Astrocyte of the spinal cord (primary cell): ENCODE data around the gene RAB11B.
"Not testable (repeated sequence)": the region's sequence is repeated elsewhere in the genome, so short reads cannot be mapped to it uniquely, and the experiment has no call there.

ENCODE experiments used
- DNase-seq: peaks from one replicate; pipeline ENCODE4 v3.0.0; 2011; ENCODE audit warnings: low read depth, low spot score
- H3K4me3 ChIP-seq: 2 replicates; pipeline ENCODE4 v1.5.1; 2011; ENCODE audit warnings: low read depth, mild to moderate bottlenecking, low read length, moderate library complexity
- CTCF ChIP-seq: IDR thresholded peaks from 2 replicates; pipeline ENCODE4 v1.5.1; 2012; ENCODE audit warnings: low read depth, mild to moderate bottlenecking, low read length, inconsistent platforms
- in situ Hi-C: cut with HindIII; loops from 2 replicates; pipeline ENCODE4 v1.10.0; 2017; ENCODE audit warnings: low sequenced_read_pairs

Gene RAB11B

GRCh38 chr19:8389891-8390616, at the start of gene RAB11B:
TSS of gene RAB11B (plus strand) at chr19:8390360. CDS start at chr19:8390417, 57 bp downstream.
- no peak for TF ChIP-seq CTCF
- H3K4me3 ChIP-seq = peak within 1 kb of the TSS; percentile 68
- in situ Hi-C loops = no loop called here
- DNase-seq = peak; percentile 100

GRCh38 chr19:8341504-8341903, 48.7 kb upstream of the RAB11B start:
- DNase-seq, H3K4me3 ChIP-seq, in situ Hi-C loops: not testable (repeated sequence)

GRCh38 chr19:8342316-8342683, 47.9 kb upstream of the RAB11B start:
- no peak for DNase-seq
- in situ Hi-C loops = no loop called here
- TF ChIP-seq CTCF = no peak
- H3K4me3 ChIP-seq = no peak overlapping the region

GRCh38 chr19:8342684-8343482, 47.3 kb upstream of the RAB11B start, which contains the start of gene KANK3:
TSS of gene KANK3 (minus strand) at chr19:8343262. CDS start at chr19:8337828, 5,434 bp downstream.
- DNase-seq = peak; percentile 93
- in situ Hi-C loops = no loop called here
- TF ChIP-seq CTCF = no peak
- H3K4me3 ChIP-seq = peak within 1 kb of the TSS; percentile 40

- peak overlapping the region; percentile 40 for H3K4me3 ChIP-seq
- no peak for TF ChIP-seq CTCF
- in situ Hi-C loops = no loop called here
- DNase-seq = no peak
These were observed 46.7 kb upstream of the RAB11B start for GRCh38 chr19:8343483-8343844.

GRCh38 chr19:8349629-8350372, 40.4 kb upstream of the RAB11B start:
- in situ Hi-C loops, H3K4me3 ChIP-seq, DNase-seq: not testable (repeated sequence)

- no peak for DNase-seq
- H3K4me3 ChIP-seq = no peak overlapping the region
- in situ Hi-C loops = no loop called here
These were observed 37.9 kb upstream of the RAB11B start for GRCh38 chr19:8352134-8352827.

GRCh38 chr19:8352845-8353244, 37.3 kb upstream of the RAB11B start:
- in situ Hi-C loops, H3K4me3 ChIP-seq, DNase-seq: not testable (repeated sequence)

More at GRCh38 chr19:8352134-8352827, 37.9 kb upstream of the RAB11B start:
- TF ChIP-seq CTCF = no peak
